DMS 273 treated with DMSO at 0.1 percent for 48 hours (cell line): ENCODE results near the gene TAX1BP3.

Source experiments
- DNase-seq: peaks from one replicate; lab custom pipeline; 2025; lab: John Stamatoyannopoulos, UW

TAX1BP3 gene

GRCh38 chr17:3688027-3688553 is 19.7 kb upstream of the TAX1BP3 start:
- no peak for DNase-seq

GRCh38 chr17:3685174-3685573 is 16.8 kb upstream of the TAX1BP3 start:
- no peak for DNase-seq

GRCh38 chr17:3683054-3683511 is 14.7 kb upstream of the TAX1BP3 start:
- DNase-seq, result no peak

DNA sequence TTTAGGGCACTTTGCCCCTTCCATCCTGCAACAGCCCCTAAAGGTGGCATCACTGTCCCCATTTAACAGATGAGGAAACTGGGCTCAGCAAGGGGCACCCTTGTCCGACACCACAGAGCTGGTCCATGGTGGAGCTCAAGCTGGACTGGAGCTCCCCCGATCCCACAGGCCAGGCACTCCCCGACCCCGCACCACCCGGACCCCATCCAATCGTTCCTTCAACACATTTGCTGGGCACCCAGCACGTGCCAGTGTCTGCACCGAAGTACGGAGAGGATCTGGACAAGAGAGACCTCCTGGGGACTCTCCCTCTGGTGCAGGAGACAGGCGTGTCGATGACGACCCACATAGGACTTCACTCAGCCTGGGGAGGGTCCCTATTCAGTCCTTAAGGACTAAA is 13.7 kb upstream of the TAX1BP3 start:
- DNase-seq, result no peak

DNA sequence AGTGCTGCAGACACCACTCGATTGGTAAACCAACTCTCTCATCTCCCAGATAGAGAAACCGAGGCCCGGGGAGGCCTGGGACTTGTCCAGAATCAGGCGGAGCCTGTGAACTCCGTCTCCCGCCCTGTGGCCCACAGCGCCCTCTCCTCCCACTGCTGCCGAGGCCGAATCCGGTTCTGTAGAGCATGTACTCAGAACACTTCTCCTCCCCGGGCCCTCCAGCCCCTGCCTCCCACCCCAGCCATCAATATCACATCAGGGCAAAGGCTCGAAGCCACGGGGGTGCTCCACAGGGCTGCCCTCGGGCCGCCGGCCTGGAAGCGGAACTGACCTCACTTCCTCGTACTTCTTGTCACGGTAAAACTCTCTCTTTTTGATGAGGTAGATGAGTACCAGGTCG is 13.2 kb upstream of the TAX1BP3 start:
- no peak for DNase-seq

DNA sequence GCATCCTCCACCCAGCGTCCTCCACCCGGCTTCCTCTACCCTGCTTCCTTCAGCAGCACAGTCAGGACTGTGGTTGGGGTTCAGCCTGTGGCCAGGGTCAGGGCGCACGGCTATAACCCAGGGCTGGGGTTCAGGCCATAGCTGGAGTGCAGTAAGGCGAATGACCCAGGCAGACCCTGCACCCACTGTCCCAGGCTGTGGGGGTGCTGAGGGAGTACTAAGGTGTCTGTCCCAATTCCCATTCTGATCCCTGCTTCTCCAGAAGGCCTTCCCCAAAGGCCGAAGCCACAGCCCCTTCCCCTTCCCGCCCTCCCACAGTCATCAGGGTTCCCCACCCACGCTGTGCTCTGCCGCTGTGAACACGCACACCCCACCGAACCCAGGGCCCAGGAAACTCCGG is 12.7 kb upstream of the TAX1BP3 start:
- DNase-seq, result no peak

GRCh38 chr17:3679531-3680126 is 11.3 kb upstream of the TAX1BP3 start:
- DNase-seq, result no peak

DNA sequence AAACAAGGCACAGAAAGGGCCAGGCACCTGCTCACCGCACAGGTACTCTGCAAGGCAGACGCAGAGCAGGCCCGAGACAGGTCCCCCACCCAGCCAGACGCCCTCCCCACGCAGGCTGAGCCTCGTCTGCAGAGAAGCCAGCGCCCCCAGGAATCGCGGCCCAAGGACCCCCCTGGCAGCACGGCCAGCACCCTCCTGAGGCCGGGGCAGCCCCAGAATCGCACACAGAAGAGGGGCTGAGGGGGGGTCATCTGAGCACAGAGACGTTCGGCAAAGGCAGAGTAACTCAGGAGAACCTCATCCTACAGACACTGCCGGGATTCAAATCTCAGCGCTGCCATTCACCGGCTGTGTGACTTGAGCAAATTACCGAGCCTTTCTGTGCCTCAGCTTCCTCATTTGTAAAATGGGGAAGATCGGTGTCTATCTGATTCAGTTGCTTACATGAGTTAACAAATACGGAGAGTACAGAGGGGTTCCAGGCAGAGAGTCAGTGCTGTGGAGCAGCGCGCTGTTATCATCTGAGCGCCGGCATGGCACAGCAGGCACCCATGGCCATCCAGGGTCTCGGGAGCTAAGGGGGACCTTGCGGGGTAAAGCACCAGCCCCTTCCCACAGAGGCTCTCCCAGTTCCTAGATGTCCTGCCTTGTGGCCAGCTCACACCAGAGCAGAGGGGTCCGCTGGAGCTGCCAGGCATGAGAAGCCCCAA is 10.6 kb upstream of the TAX1BP3 start:
- DNase-seq, result no peak

DNA sequence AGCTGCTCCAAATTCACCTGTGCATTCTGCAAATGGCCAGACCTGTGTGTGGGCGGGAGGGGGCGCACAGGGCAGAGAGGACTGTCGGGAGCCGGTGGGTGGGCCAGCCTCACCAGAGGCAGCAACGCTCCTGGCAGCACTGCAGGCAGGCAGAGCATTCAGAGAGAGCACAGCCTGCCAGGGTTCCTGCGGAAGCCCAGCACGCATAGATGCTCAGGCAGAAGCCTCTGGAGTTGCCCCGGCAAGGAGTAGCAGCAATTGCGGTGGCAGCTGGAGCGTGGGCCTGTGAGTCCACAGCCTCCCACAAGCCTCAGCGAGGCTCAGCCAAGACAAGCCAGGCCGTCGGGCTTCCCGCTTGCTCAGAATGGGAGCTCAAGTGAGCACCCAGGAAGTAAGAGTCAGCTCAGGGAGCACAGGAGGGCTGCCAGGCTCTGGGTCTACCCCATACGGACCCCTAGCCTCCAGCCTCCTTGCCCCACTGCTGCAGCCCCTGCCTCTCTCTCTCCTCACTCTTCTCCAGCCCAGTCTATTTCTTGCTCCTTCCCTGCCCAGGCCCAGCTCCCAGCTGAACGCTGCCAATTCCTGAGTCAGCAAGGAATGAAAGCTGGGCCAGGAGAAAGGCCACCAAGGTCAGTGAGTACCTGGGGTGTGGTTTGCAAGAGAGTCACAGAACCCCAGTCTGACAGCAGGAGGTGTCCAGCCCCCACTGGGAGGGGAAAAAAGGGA is 9.9 kb upstream of the TAX1BP3 start:
- no peak for DNase-seq

DNA sequence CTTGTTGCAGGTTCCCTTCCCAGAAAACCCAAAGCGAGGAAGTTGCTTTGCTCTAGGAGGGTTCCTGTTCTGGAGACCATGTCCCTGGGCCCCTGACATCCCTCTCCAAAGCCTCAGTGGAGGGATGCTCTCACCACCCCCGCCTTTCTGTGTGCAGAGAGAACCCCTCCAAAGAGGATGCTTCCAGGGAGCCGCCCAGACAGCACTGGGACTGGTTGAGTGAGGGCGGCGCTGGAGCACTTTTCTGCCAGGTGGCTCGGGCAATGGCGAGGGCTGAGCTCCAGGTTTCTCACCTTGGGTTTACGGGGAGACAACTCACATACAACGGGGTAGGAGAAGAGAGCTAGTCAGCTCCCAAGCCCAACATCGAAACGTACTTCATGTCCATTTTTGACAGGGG is 7.5 kb upstream of the TAX1BP3 start:
- no peak for DNase-seq

DNA sequence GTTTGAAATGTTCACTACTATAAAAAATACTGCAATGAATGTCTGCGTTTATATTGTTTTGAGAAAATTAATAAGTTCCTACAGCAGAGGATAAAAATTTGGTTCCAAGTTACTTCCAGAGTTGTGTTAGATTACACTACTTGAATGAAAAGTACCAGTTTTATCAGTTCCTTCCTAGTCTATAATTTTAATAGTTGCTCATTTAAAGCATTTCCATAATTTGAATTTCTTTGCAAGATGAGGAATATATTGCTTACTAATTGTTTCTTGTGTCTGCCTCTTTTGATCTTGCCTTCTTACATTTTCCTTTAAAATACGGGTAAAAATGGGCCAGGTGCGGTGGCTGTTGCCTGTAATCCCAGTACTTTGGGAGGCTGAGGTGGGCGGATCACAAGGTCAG is 4.2 kb upstream of the TAX1BP3 start:
- no peak for DNase-seq

- no peak for DNase-seq
These were observed 1.2 kb upstream of the TAX1BP3 start for GRCh38 chr17:3669548-3669947.

DNA sequence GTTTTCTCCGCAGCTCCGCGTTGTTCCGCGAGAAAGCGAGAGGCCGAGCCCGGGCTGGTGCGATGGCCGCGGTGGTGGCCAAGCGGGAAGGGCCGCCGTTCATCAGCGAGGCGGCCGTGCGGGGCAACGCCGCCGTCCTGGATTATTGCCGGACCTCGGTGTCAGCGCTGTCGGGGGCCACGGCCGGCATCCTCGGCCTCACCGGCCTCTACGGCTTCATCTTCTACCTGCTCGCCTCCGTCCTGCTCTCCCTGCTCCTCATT is 638 bp upstream of the TAX1BP3 start:
- DNase-seq, result no peak

DNA sequence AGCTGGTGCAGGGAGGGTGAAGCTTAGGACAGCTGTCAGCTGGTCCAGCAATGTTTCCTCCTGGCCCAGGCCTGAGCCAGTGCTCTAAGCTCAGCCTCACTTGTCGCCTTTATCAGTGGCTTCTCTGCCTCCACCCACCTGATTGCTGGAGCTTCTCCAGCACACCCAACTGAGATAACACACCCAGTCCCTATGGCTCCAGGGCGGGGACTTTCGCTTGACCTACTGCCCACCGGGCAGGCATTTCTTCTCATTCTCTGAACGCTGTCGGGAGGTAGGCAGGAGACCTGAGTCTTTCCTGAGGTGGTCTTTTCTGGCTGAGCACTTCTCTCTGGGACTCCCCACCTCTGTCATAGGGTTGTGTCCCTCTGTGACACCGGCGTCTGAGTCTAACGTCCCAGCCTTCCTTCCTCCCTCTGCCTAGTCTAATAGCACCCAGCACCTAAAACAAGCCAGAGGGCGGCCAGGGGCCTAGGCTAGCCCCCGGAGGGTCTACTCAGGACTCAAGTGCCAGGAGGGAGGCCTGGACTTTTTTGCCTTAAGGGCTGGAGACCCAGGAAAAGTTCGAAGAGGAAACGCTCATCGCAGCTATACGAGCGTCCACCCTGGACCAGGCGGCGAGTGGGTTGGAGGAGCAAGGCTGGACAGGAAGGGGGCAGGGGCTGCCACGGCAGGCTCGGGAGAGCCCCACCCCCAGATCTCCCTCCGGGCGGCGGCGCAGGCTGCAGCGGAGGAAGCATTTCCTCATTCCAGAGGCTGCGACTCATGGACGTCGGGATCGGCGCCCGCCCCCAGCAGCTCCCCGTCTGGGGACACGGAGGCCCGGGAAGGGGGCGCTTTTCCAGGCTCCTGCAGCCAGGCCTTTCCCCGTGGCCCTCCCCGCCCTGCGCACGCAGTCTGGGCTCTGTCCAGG is 756 bp downstream of the TAX1BP3 start:
- no peak for DNase-seq

DNA sequence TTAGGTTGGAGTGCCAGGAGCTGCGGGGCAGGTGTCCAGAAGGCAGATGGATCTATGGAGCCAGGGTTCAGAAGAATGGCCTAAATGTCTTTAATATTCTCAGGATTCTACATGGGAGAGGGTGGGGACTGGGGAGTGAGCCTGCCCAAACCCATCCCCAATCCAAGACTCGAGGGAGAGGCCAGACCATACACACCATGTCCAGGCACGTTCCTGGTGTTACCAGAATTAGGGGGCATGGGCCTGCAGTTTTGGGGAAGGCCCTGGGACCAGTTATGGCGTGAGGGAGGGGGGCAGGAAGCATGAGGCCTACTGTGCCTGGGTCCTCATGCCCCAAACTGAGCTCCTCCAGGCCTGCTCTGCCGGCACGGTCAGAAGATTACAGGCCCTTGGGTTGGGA is 1.9 kb downstream of the TAX1BP3 start:
- no peak for DNase-seq

- DNase-seq, result no peak
These were observed 2.5 kb downstream of the TAX1BP3 start for GRCh38 chr17:3665834-3666233.

- DNase-seq, result no peak
These were observed 5.0 kb downstream of the TAX1BP3 start for GRCh38 chr17:3663102-3664011.

- no peak for DNase-seq
These were observed 8.0 kb downstream of the TAX1BP3 start for GRCh38 chr17:3660311-3660891.

GRCh38 chr17:3659541-3660111 is 8.8 kb downstream of the TAX1BP3 start:
- no peak for DNase-seq

- no peak for DNase-seq
These were observed 9.5 kb downstream of the TAX1BP3 start for GRCh38 chr17:3658784-3659449.
